Dermis microvascular lymphatic vessel endothelial cell (primary cell): ENCODE measurements around the gene MBNL1. TPM values are rescaled to one million over a fixed set of nuclear protein-coding genes. Genes with fewer than 3 reads are reported as not detected.

Experiments used
- DNase-seq, 2 donors: peaks; one replicate each; pipeline versions ENCODE4 v3.0.0 to v3.0.0-alpha.2; 2010; ENCODE audit warnings: low read depth in 2 of 2
- total RNA-seq: library from RNA; depleted of rRNA; stranded (reverse); fragments of >200 nt; gene quantifications from 2 replicates; pipeline ENCODE4 v1.2.1, GENCODE V29; 2014

Gene MBNL1
- total RNA-seq, 1 donor from 2014 or later = 316 TPM

- peak in 1 of 2 donors; percentile 75 for DNase-seq
Observed at GRCh38 chr3:152272771-152273242, 4.1 kb downstream of the MBNL1 start.

- DNase-seq = no peak
Observed at GRCh38 chr3:152276681-152277080, 8.0 kb downstream of the MBNL1 start.

- no peak for DNase-seq
Observed at GRCh38 chr3:152277198-152277597, 8.5 kb downstream of the MBNL1 start.

GRCh38 chr3:152278756-152279427, 10.2 kb downstream of the MBNL1 start:
- DNase-seq = no peak

GRCh38 chr3:152279479-152279878, 10.8 kb downstream of the MBNL1 start:
- DNase-seq = no peak

GRCh38 chr3:152280539-152280938, 11.8 kb downstream of the MBNL1 start:
- DNase-seq = peak; percentile 52 to 73

GRCh38 chr3:152281133-152281713, 12.5 kb downstream of the MBNL1 start:
- no peak for DNase-seq

GRCh38 chr3:152282813-152283212, 14.1 kb downstream of the MBNL1 start:
- no peak for DNase-seq

- DNase-seq = no peak
Observed at GRCh38 chr3:152283492-152284381, 15.0 kb downstream of the MBNL1 start.

- DNase-seq = no peak
Observed at GRCh38 chr3:152284906-152285305, 16.2 kb downstream of the MBNL1 start.

GRCh38 chr3:152285509-152285908, 16.8 kb downstream of the MBNL1 start:
- DNase-seq = no peak

GRCh38 chr3:152287898-152288576, 19.3 kb downstream of the MBNL1 start:
- no peak for DNase-seq

GRCh38 chr3:152288681-152289080, 20.0 kb downstream of the MBNL1 start:
- no peak for DNase-seq

- no peak for DNase-seq
Observed at GRCh38 chr3:152289708-152290107, 21.0 kb downstream of the MBNL1 start.

- DNase-seq = no peak
Observed at GRCh38 chr3:152290374-152290773, 21.6 kb downstream of the MBNL1 start.

- no peak for DNase-seq
Observed at GRCh38 chr3:152291238-152291637, 22.5 kb downstream of the MBNL1 start.

GRCh38 chr3:152291649-152292066, 22.9 kb downstream of the MBNL1 start:
- DNase-seq = no peak

GRCh38 chr3:152292366-152292765, 23.6 kb downstream of the MBNL1 start:
- no peak for DNase-seq

- DNase-seq = no peak
Observed at GRCh38 chr3:152293347-152294006, 24.7 kb downstream of the MBNL1 start.

- DNase-seq = no peak
Observed at GRCh38 chr3:152295344-152295743, 26.6 kb downstream of the MBNL1 start.

GRCh38 chr3:152295806-152296205, 27.1 kb downstream of the MBNL1 start:
- DNase-seq = no peak
